Subcutaneous abdominal adipose tissue (tissue), 5 donors: ENCODE data around the gene LMTK2.
"Not testable (repeated sequence)": the region's sequence is repeated elsewhere in the genome, so short reads cannot be mapped to it uniquely, and the experiment has no call there.

Experiments
- H3K27ac ChIP-seq: one replicate; pipeline ENCODE4 v1.7.0; 2013; ENCODE audit warnings: low read depth, mild to moderate bottlenecking, inconsistent platforms, low read length, moderate library complexity
- H3K27me3 ChIP-seq, 5 donors: one replicate each; pipeline ENCODE4 v1.7.0; 2013; ENCODE audit warnings: low read length in 5 of 5, inconsistent platforms in 1 of 5; ENCODE audit not compliant: control insufficient read depth in 5 of 5, insufficient read depth in 4 of 5
- H3K36me3 ChIP-seq, 5 donors: one replicate each; pipeline ENCODE4 v1.7.0; 2013; ENCODE audit warnings: low read length in 5 of 5; ENCODE audit not compliant: control insufficient read depth in 5 of 5, insufficient read depth in 5 of 5
- H3K4me1 ChIP-seq, 5 donors: one replicate each; pipeline ENCODE4 v1.7.0; 2013; ENCODE audit warnings: low read length in 5 of 5, mild to moderate bottlenecking in 3 of 5, moderate library complexity in 1 of 5; ENCODE audit not compliant: control insufficient read depth in 5 of 5, insufficient read depth in 5 of 5
- H3K4me3 ChIP-seq, 5 donors: one replicate each; pipeline ENCODE4 v1.7.0; 2013; ENCODE audit warnings: low read length in 5 of 5, low read depth in 1 of 5
- H3K9ac ChIP-seq, 5 donors: one replicate each; pipeline ENCODE4 v1.7.0; 2013; ENCODE audit warnings: low read length in 5 of 5, mild to moderate bottlenecking in 4 of 5, moderate library complexity in 3 of 5
- H3K9me3 ChIP-seq, 5 donors: one replicate each; pipeline ENCODE4 v1.7.0; 2013; ENCODE audit warnings: low read length in 5 of 5; ENCODE audit not compliant: control insufficient read depth in 5 of 5
- donor health status: healthy.
- donor health status: healthy.
- donor health status: healthy.
- donor health status: healthy.
- donor health status: healthy.

LMTK2 gene

GRCh38 chr7:98120559-98120958 is 13.9 kb downstream of the LMTK2 start:
- H3K4me3 ChIP-seq: no peak overlapping the region
- no peak overlapping the region for H3K9ac ChIP-seq
- no peaks in the 10 kb centered on the region for H3K9me3 ChIP-seq
- H3K36me3 ChIP-seq: no peaks in the 10 kb centered on the region
- H3K27ac ChIP-seq: no peak overlapping the region
- H3K27me3 ChIP-seq: no peaks in the 10 kb centered on the region
- H3K4me1 ChIP-seq: peaks cover 0 to 8% (median 0%) of the 10 kb centered on the region in 5 donors

DNA sequence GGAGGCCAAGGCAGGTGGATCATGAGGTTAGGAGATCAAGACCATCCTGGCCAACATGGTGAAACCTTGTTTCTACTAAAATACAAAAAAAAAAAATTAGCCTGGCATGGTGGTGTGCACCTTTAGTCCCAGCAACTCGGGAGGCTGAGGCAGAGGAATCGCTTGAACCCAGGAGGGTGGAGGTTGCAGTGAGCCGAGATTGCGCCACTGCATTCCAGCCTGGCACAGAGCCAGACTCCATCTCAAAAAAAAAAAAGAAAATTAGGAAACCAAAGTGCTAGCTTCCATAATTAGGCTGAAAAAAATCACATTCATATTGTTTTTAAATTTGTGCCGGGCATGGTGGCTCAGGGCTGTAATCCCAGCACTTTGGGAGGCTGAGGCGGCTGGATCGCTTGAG is 14.7 kb downstream of the LMTK2 start:
- not testable (repeated sequence) for H3K36me3 ChIP-seq

DNA sequence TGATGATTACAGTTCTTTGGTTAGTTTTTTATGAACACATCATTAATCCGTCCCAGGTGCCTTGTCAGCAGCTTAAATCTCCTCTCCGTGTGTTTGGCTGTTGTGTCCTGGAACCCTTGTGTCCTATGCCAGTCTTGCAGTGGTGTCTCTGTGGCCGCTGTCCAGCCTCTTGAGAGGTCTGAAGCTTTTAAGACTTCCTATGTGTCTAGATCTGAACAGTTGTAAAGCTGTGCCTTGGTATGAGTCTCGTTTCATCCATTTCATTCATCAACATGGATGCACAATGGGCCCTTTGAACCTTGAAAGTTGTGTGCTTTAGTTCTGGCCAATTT is 16.7 kb downstream of the LMTK2 start:
- Histone ChIP-seq H3K9me3 (no peaks in the 10 kb centered on the region), H3K36me3 (no peaks in the 10 kb centered on the region), H3K27me3 (no peaks in the 10 kb centered on the region), H3K4me3 (no peak overlapping the region), H3K4me1 (peaks cover 0 to 8% (median 0%) of the 10 kb centered on the region in 5 donors), H3K9ac (no peak overlapping the region), H3K27ac (no peak overlapping the region)

More for the DNA sequence above, 14.7 kb downstream of the LMTK2 start:
- not testable (repeated sequence) for H3K9me3 ChIP-seq, H3K27ac ChIP-seq, H3K4me1 ChIP-seq, H3K27me3 ChIP-seq, H3K9ac ChIP-seq, H3K4me3 ChIP-seq

GRCh38 chr7:98125759-98126158 is 19.1 kb downstream of the LMTK2 start:
- Histone ChIP-seq H3K4me1 (peaks cover 0 to 8% (median 0%) of the 10 kb centered on the region in 5 donors), H3K4me3 (no peak overlapping the region), H3K9me3 (no peaks in the 10 kb centered on the region), H3K36me3 (no peaks in the 10 kb centered on the region), H3K27ac (no peak overlapping the region), H3K27me3 (no peaks in the 10 kb centered on the region), H3K9ac (no peak overlapping the region)

DNA sequence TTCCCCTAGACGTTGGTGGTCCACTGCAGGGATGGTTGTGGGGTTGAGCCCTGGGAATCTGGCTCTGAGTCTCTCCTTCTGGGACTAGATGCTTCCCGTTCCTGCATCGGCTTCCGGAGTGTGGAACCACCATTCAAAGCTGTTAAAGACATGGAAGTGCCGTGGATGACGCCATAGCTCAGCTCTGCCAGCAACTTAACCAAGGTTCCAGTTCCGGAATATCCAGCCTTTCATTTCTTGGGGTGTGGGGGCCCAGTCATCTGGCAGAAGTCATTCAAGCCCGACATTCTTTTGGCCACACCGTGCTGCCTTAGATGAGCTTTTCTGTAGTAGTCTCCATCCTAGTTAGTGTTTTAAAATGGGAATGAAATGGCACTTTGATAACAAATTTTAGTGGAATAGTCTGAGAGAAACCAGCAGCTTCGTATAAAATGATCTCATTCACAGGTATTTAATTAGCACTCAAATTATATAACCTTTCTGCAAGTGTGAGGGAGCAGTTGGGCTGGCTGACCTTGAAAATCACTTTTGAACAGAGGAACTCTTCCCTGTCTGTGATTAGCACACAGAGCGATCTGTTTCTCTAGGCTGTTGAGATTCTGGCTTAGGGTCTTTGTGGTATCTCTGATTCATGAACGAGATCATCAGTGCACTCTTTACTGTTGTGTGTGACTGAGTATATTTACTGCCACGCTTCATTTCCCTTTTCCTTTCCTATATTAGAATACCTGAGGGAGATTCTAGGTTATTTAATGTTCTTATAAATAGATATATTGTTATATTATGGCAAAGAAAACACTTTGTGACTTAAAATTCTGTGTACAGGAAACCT is 19.9 kb downstream of the LMTK2 start:
- Histone ChIP-seq H3K4me1 (peaks cover 0 to 13% (median 2%) of the 10 kb centered on the region in 5 donors), H3K4me3 (no peak overlapping the region), H3K9ac (no peak overlapping the region), H3K27ac (no peak overlapping the region), H3K36me3 (no peaks in the 10 kb centered on the region), H3K27me3 (no peaks in the 10 kb centered on the region), H3K9me3 (no peaks in the 10 kb centered on the region)

DNA sequence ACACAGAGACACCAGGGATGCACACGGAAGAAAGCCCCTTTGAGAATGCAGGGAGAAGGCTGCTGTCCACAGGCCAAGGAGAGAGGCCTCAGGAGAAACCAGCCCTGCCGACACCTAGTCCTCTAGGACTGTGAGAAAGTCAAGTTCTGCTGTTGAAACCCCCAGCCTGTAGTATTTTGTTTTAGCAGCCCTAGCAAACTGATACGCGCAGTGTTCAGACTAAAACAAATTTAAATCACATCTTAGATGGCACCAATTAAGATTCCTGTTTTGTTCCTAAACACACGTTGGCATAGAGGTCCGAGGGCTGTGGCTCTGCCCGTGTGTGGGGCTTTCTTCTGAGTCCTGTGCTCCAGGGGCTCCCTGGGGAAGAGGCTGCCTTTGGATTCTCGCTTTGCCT is 21.7 kb downstream of the LMTK2 start:
- H3K9ac ChIP-seq: no peak overlapping the region
- no peaks in the 10 kb centered on the region for H3K9me3 ChIP-seq
- no peaks in the 10 kb centered on the region for H3K36me3 ChIP-seq
- no peak overlapping the region for H3K27ac ChIP-seq
- H3K4me3 ChIP-seq: no peak overlapping the region
- peaks cover 1 to 15% (median 8%) of the 10 kb centered on the region in 5 donors for H3K4me1 ChIP-seq
- H3K27me3 ChIP-seq: no peaks in the 10 kb centered on the region

DNA sequence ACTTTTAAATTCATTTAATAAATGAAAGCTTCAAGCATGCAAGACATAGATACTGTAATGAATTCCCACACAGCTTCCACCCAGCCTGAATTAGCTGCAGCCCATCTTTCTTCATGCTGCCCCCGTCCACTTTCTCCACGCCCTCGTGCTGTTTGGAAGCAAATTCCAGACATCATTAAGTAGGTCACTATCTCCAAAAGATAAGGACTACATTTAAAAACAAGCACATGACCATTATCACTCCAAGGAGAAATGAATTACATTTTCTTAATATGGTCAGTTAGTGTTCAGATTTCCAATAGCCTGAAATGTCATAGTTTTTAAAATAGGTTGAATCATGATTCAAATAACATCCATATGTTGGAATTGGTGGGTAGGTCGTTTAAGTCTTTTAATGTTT is 24.3 kb downstream of the LMTK2 start:
- H3K36me3 ChIP-seq: no peaks in the 10 kb centered on the region
- H3K9me3 ChIP-seq: no peaks in the 10 kb centered on the region
- no peak overlapping the region for H3K9ac ChIP-seq
- H3K27me3 ChIP-seq: no peaks in the 10 kb centered on the region
- H3K4me1 ChIP-seq: peaks cover 1 to 22% (median 14%) of the 10 kb centered on the region in 5 donors
- no peak overlapping the region for H3K27ac ChIP-seq
- no peak overlapping the region for H3K4me3 ChIP-seq

- no peak overlapping the region for H3K27ac ChIP-seq
- H3K27me3 ChIP-seq: no peaks in the 10 kb centered on the region
- no peak overlapping the region for H3K4me3 ChIP-seq
- H3K36me3 ChIP-seq: peaks cover 0 to 7% (median 2%) of the 10 kb centered on the region in 5 donors
- no peak overlapping the region for H3K9ac ChIP-seq
- H3K9me3 ChIP-seq: no peaks in the 10 kb centered on the region
- H3K4me1 ChIP-seq: peaks cover 1 to 22% (median 14%) of the 10 kb centered on the region in 5 donors
These were observed 26.5 kb downstream of the LMTK2 start for GRCh38 chr7:98133181-98133580.

- H3K27ac ChIP-seq: no peak overlapping the region
- H3K9me3 ChIP-seq: no peaks in the 10 kb centered on the region
- H3K36me3 ChIP-seq: peaks cover 0 to 12% (median 8%) of the 10 kb centered on the region in 5 donors
- H3K4me1 ChIP-seq: peaks cover 1 to 22% (median 14%) of the 10 kb centered on the region in 5 donors
- no peaks in the 10 kb centered on the region for H3K27me3 ChIP-seq
- no peak overlapping the region for H3K9ac ChIP-seq
- H3K4me3 ChIP-seq: no peak overlapping the region
These were observed 27.1 kb downstream of the LMTK2 start for GRCh38 chr7:98133621-98134303.

DNA sequence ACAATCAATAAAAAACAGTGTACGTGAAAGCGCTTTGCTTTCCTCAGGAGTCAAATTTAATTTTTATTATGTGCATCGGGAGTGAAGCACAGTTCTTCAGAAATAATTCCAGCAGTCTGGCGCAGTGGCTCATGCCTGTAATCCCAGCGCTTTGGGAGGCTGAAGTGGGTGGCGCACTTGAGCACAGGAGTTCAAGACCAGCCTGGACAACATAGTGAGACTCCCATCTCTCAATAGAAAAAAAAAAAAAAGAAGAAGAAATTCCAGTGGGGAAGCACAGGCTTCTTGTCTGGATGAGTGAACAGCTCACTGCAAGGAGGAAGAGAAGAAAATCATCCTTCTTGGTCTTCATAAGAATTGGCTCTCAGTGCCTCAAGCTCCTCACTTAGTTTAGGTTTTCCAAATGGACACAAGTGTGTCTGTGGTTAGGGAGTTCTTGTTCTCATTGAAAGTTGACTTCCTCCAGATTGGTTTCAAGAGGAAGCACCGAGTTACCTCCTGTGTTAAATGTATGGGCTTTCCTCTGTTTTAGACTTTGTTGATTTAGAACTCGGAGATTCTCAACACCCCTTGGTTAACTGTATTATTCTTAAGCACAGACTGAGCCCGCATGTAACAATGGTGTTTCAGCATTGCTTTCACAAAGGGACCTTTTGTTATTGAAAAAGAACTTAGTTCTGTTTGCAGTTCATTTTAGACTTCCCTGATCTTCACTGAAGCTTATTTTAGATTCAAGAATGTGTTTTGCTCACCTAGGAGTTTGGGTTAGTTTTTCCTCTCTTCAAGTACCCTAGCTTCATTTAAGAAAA is 28.0 kb downstream of the LMTK2 start:
- no peak overlapping the region for H3K27ac ChIP-seq
- H3K4me1 ChIP-seq: peaks cover 1 to 22% (median 14%) of the 10 kb centered on the region in 5 donors
- H3K4me3 ChIP-seq: no peak overlapping the region
- H3K27me3 ChIP-seq: no peaks in the 10 kb centered on the region
- H3K36me3 ChIP-seq: peaks cover 0 to 17% (median 14%) of the 10 kb centered on the region in 5 donors
- H3K9me3 ChIP-seq: no peaks in the 10 kb centered on the region
- H3K9ac ChIP-seq: no peak overlapping the region
